ENCODE measurements around the gene DPP6. TPM values are rescaled to one million over a fixed set of nuclear protein-coding genes. Genes with fewer than 3 reads are reported as not detected.

DPP6 gene
- total and polyA plus RNA-seq, 4 experiments from 2014 or later, result not detected

- no peak overlapping the region for H3K27ac ChIP-seq (ENCODE audit: low read depth, low read length)
- H3K27ac Mint-ChIP-seq, result peak overlapping the region in 1 of 7 donors; percentile 69
- H3K4me3 Mint-ChIP-seq, result no peak overlapping the region
- H3K4me3 ChIP-seq (ENCODE audit: low read length in 2 of 2), result no peak overlapping the region
- H3K36me3 Mint-ChIP-seq, result no peaks in the 10 kb centered on the region
- H3K9me3 ChIP-seq (ENCODE audit: control insufficient read depth in 1 of 2, low read length in 2 of 2), result no peaks in the 10 kb centered on the region
- H3K36me3 ChIP-seq (ENCODE audit: insufficient read depth, low read length), result no peaks in the 10 kb centered on the region
- H3K9me3 Mint-ChIP-seq, result peaks cover 0 to 8% (median 1%) of the 10 kb centered on the region in 8 donors
- ChIA-PET POLR2A (ENCODE audit: partially characterized antibody) (no interaction called here), CTCF (ENCODE audit: partially characterized antibody) (no interaction called here)
- H3K4me1 Mint-ChIP-seq, result no peaks in the 10 kb centered on the region
- intact Hi-C loops (cut with micrococcal nuclease), result no loop called here
- no peaks in the 10 kb centered on the region for H3K27me3 Mint-ChIP-seq
- H3K27me3 ChIP-seq (ENCODE audit: insufficient read depth, low read length), result no peaks in the 10 kb centered on the region
- DNase-seq, result no peak
- no peaks in the 10 kb centered on the region for H3K4me1 ChIP-seq (ENCODE audit: insufficient read depth, low read length)
These were observed 600.4 kb downstream of the DPP6 start for GRCh38 chr7:154652564-154652963.

GRCh38 chr7:154653281-154653680 lies 601.1 kb downstream of the DPP6 start:
- ChIA-PET CTCF (ENCODE audit: partially characterized antibody) (no interaction called here), POLR2A (ENCODE audit: partially characterized antibody) (interaction anchor here (0.7 kb wide), 1 partner anchor 48 kb away, joined by 4 read pairs; no protein-coding TSS in a partner anchor)
- H3K4me3 ChIP-seq (ENCODE audit: low read length in 2 of 2), result no peak overlapping the region
- no peaks in the 10 kb centered on the region for H3K9me3 ChIP-seq (ENCODE audit: control insufficient read depth in 1 of 2, low read length in 2 of 2)
- DNase-seq, result no peak
- intact Hi-C loops (cut with micrococcal nuclease), result no loop called here
- Mint-ChIP-seq H3K36me3 (no peaks in the 10 kb centered on the region), H3K27ac (no peak overlapping the region), H3K27me3 (no peaks in the 10 kb centered on the region), H3K9me3 (peaks cover 0 to 8% (median 3%) of the 10 kb centered on the region in 8 donors), H3K4me3 (no peak overlapping the region), H3K4me1 (no peaks in the 10 kb centered on the region)
- no peaks in the 10 kb centered on the region for H3K4me1 ChIP-seq (ENCODE audit: insufficient read depth, low read length)
- no peaks in the 10 kb centered on the region for H3K36me3 ChIP-seq (ENCODE audit: insufficient read depth, low read length)
- no peaks in the 10 kb centered on the region for H3K27me3 ChIP-seq (ENCODE audit: insufficient read depth, low read length)
- H3K27ac ChIP-seq (ENCODE audit: low read depth, low read length), result no peak overlapping the region

- Histone ChIP-seq H3K4me3 (ENCODE audit: low read length in 2 of 2) (no peak overlapping the region), H3K36me3 (ENCODE audit: insufficient read depth, low read length) (no peaks in the 10 kb centered on the region), H3K27ac (ENCODE audit: low read depth, low read length) (no peak overlapping the region), H3K4me1 (ENCODE audit: insufficient read depth, low read length) (no peaks in the 10 kb centered on the region), H3K9me3 (ENCODE audit: control insufficient read depth in 1 of 2, low read length in 2 of 2) (no peaks in the 10 kb centered on the region), H3K27me3 (ENCODE audit: insufficient read depth, low read length) (no peaks in the 10 kb centered on the region)
- POLR2A ChIA-PET (ENCODE audit: partially characterized antibody), result no interaction called here
- no peaks in the 10 kb centered on the region for H3K36me3 Mint-ChIP-seq
- CTCF ChIA-PET (ENCODE audit: partially characterized antibody), result no interaction called here
- H3K4me3 Mint-ChIP-seq, result no peak overlapping the region
- H3K27me3 Mint-ChIP-seq, result no peaks in the 10 kb centered on the region
- no peak overlapping the region for H3K27ac Mint-ChIP-seq
- no peaks in the 10 kb centered on the region for H3K4me1 Mint-ChIP-seq
- H3K9me3 Mint-ChIP-seq, result peaks cover 5 to 19% (median 11%) of the 10 kb centered on the region in 8 donors
- intact Hi-C loops (cut with micrococcal nuclease), result no loop called here
- DNase-seq, result no peak
These were observed 604.4 kb downstream of the DPP6 start for GRCh38 chr7:154656618-154657017.

DNA sequence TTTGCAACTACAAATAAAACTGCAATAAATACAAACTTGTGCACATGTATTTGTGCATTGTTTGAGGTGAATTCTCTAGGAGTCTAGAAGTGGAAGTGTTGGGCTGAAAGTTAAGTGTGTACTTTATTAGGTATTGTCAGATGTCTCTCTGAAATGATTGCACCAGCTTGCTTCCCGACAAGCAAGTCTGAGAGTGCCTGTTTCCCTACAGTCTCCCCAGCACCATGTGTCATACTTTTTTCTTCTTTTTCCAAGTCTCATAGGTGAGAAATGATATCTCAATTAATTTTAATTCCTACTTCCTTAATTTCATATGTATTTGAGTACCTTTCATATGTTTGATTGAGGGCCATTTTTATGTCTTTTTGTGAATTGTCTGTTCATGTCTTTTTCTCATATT lies 614.6 kb downstream of the DPP6 start:
- POLR2A ChIA-PET (ENCODE audit: partially characterized antibody), result no interaction called here
- CTCF ChIA-PET (ENCODE audit: partially characterized antibody), result no interaction called here
- Mint-ChIP-seq H3K27me3 (no peaks in the 10 kb centered on the region), H3K9me3 (peaks cover 2 to 33% (median 16%) of the 10 kb centered on the region in 8 donors), H3K4me3 (no peak overlapping the region), H3K36me3 (no peaks in the 10 kb centered on the region), H3K4me1 (no peaks in the 10 kb centered on the region), H3K27ac (no peak overlapping the region)
- Histone ChIP-seq H3K27me3 (ENCODE audit: insufficient read depth, low read length) (no peaks in the 10 kb centered on the region), H3K4me1 (ENCODE audit: insufficient read depth, low read length) (no peaks in the 10 kb centered on the region), H3K4me3 (ENCODE audit: low read length in 2 of 2) (no peak overlapping the region), H3K36me3 (ENCODE audit: insufficient read depth, low read length) (no peaks in the 10 kb centered on the region), H3K9me3 (ENCODE audit: control insufficient read depth in 1 of 2, low read length in 2 of 2) (no peaks in the 10 kb centered on the region), H3K27ac (ENCODE audit: low read depth, low read length) (no peak overlapping the region)
- intact Hi-C loops (cut with micrococcal nuclease), result no loop called here
- no peak for DNase-seq

DNA sequence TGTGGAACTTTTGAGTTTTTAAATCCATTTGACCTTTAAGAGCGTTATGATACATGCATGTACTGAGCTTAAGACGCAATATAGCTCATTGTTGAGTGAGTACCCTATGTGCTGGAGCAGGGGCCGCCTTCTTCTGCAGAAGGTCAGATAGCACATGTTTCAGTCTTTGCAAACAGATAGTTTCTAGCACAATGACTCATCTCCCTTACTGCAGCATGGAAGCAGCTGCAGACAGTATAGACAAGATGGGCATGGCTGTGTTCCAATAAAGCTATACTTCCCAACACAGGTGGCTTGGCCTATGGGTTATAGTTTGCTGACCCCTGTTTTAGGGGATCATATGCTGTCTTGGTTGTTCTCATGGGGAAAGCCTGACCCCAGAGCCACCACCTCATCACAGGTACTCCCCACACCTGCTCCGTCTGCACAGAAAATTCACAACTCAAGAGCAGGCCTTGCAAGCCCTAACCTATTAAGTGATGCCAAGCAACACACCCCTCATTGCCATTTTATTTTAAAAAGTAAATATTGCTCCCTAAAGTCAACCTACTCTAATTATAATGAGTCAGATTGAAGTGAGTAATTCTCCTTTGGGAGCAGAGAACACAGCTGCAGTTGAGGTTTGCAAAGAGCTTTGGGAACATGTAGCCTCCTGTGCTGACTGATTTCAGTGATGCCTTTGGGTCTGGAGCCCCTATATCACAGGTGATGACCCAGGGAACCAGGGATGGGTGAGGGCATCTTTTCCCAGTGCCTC lies 620.6 kb downstream of the DPP6 start:
- Histone ChIP-seq H3K36me3 (ENCODE audit: insufficient read depth, low read length) (no peaks in the 10 kb centered on the region), H3K27me3 (ENCODE audit: insufficient read depth, low read length) (no peaks in the 10 kb centered on the region), H3K27ac (ENCODE audit: low read depth, low read length) (no peak overlapping the region), H3K9me3 (ENCODE audit: control insufficient read depth in 1 of 2, low read length in 2 of 2) (no peaks in the 10 kb centered on the region), H3K4me1 (ENCODE audit: insufficient read depth, low read length) (no peaks in the 10 kb centered on the region), H3K4me3 (ENCODE audit: low read length in 2 of 2) (no peak overlapping the region)
- no peak overlapping the region for H3K4me3 Mint-ChIP-seq
- no peak for DNase-seq
- H3K27me3 Mint-ChIP-seq, result peaks cover 0 to 3% of the 10 kb centered on the region in 2 donors
- intact Hi-C loops (cut with micrococcal nuclease), result no loop called here
- no peaks in the 10 kb centered on the region for H3K36me3 Mint-ChIP-seq
- no peak overlapping the region for H3K27ac Mint-ChIP-seq
- no peaks in the 10 kb centered on the region for H3K4me1 Mint-ChIP-seq
- H3K9me3 Mint-ChIP-seq, result peaks cover 1 to 7% (median 3%) of the 10 kb centered on the region in 8 donors
- CTCF ChIA-PET (ENCODE audit: partially characterized antibody), result no interaction called here
- POLR2A ChIA-PET (ENCODE audit: partially characterized antibody), result no interaction called here

DNA sequence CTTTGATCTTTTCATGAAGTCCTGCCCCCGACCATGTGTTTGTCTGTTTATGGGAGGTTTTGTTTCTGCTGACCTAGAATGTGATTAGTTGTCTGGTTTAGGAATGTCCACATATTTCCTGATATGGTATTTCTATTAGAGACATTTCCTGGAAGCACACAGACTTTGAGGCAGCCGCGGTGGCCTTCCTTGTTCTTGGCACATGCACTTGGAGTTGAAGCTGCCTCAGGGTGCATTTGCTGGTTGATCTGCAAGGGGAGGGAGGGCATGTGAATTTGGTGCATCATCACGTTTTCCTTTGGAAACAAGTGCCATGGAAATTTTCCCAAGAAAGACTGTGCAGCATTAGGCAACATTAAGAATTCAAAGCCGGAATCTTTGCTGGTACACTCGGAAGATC lies 622.0 kb downstream of the DPP6 start:
- intact Hi-C loops (cut with micrococcal nuclease), result no loop called here

DNA sequence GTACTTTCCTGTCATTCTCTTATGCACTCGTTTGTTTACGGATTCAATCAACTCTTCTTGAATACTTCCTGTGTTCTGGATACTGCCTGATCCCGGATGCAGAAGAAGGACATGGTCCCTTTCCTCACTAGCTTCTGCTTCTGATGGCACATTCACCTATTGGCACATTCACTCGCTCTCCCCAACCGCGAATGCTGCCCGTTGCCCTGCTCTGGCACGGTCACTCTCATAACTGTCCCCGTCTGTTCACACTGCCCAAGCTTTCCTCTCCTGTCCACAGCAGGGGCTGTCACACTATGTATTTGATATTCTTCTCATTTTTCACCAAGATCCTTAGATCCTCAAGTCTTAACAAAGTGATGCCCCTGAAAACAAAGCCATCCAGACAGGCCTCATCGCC lies 623.4 kb downstream of the DPP6 start:
- Histone ChIP-seq H3K36me3 (ENCODE audit: insufficient read depth, low read length) (no peaks in the 10 kb centered on the region), H3K9me3 (ENCODE audit: control insufficient read depth in 1 of 2, low read length in 2 of 2) (no peaks in the 10 kb centered on the region), H3K4me1 (ENCODE audit: insufficient read depth, low read length) (no peaks in the 10 kb centered on the region), H3K4me3 (ENCODE audit: low read length in 2 of 2) (no peak overlapping the region), H3K27ac (ENCODE audit: low read depth, low read length) (no peak overlapping the region), H3K27me3 (ENCODE audit: insufficient read depth, low read length) (no peaks in the 10 kb centered on the region)
- Mint-ChIP-seq H3K4me1 (no peaks in the 10 kb centered on the region), H3K9me3 (peaks cover 0 to 7% (median 3%) of the 10 kb centered on the region in 8 donors), H3K36me3 (no peaks in the 10 kb centered on the region), H3K27me3 (peaks cover 0 to 3% of the 10 kb centered on the region in 2 donors), H3K27ac (no peak overlapping the region), H3K4me3 (no peak overlapping the region)
- intact Hi-C loops (cut with micrococcal nuclease), result no loop called here
- ChIA-PET POLR2A (ENCODE audit: partially characterized antibody) (no interaction called here), CTCF (ENCODE audit: partially characterized antibody) (no interaction called here)
- no peak for DNase-seq

More for the DNA sequence above, 622.0 kb downstream of the DPP6 start:
- H3K4me3 Mint-ChIP-seq, result no peak overlapping the region
- ChIA-PET CTCF (ENCODE audit: partially characterized antibody) (no interaction called here), POLR2A (ENCODE audit: partially characterized antibody) (interaction anchor here (0.6 kb wide), 1 partner anchor 353 kb away, joined by 3 read pairs; no protein-coding TSS in a partner anchor)
- no peak overlapping the region for H3K27ac ChIP-seq (ENCODE audit: low read depth, low read length)
- no peaks in the 10 kb centered on the region for H3K4me1 ChIP-seq (ENCODE audit: insufficient read depth, low read length)
- no peak overlapping the region for H3K27ac Mint-ChIP-seq
- no peaks in the 10 kb centered on the region for H3K4me1 Mint-ChIP-seq
- DNase-seq, result no peak
- peaks cover 0 to 3% of the 10 kb centered on the region in 2 donors for H3K27me3 Mint-ChIP-seq
- no peaks in the 10 kb centered on the region for H3K27me3 ChIP-seq (ENCODE audit: insufficient read depth, low read length)
- no peak overlapping the region for H3K4me3 ChIP-seq (ENCODE audit: low read length in 2 of 2)
- H3K36me3 ChIP-seq (ENCODE audit: insufficient read depth, low read length), result no peaks in the 10 kb centered on the region
- no peaks in the 10 kb centered on the region for H3K9me3 ChIP-seq (ENCODE audit: control insufficient read depth in 1 of 2, low read length in 2 of 2)
- H3K36me3 Mint-ChIP-seq, result no peaks in the 10 kb centered on the region
- peaks cover 0 to 7% (median 3%) of the 10 kb centered on the region in 8 donors for H3K9me3 Mint-ChIP-seq

Data from CD4-positive, alpha-beta memory T cell (primary cell).